B cell (primary cell): ENCODE results near the gene OPRPN. TPM values are rescaled to one million over a fixed set of nuclear protein-coding genes. Genes with fewer than 3 reads are reported as not detected.

Source experiments
- ATAC-seq: fragments of 200-7000 bp; cut with Tn5 transposase; one replicate; pipeline ENCODE4 v1.10.0; 2021; ENCODE audit warnings: low read depth, mild to moderate bottlenecking, moderate number of reproducible peaks, moderate library complexity
- CTCF ChIA-PET: fragments of 350-600 bp; sonication (Branson Sonifier 250); formaldehyde crosslinking; loops from one replicate; lab custom pipeline; 2021; ENCODE audit warnings: antibody characterized with exemption, inconsistent platforms; lab: Charles Lee
- POLR2A ChIA-PET: fragments of 350-600 bp; sonication (Branson Sonifier 250); formaldehyde crosslinking; loops from one replicate; lab custom pipeline; 2021; ENCODE audit warnings: antibody characterized with exemption; lab: Charles Lee
- DNase-seq: peaks from one replicate; pipeline ENCODE4 v3.0.0; 2013
- H2AFZ ChIP-seq: 2 replicates; pipeline ENCODE4 v1.6.1; 2012; ENCODE audit warnings: mild to moderate bottlenecking, low read depth, low read length; ENCODE audit not compliant: insufficient read depth, poor library complexity, severe bottlenecking
- H3K27ac ChIP-seq, 2 donors: 1 replicate in 1 of 2; 2 replicates in 1 of 2; pipeline ENCODE4 v1.5.1; 2012 to 2013; ENCODE audit warnings: low read length in 2 of 2, mild to moderate bottlenecking in 2 of 2, moderate library complexity in 1 of 2
- H3K27me3 ChIP-seq, 4 experiments: fragments of 200-600 bp in 1 of 4; sonication (generic) in 1 of 4; replicated peaks in 1 of 4; 1 replicate in 2 of 4; 2 replicates in 2 of 4; pipeline versions ENCODE4 v1.6.1 to v1.7.0; 2013 to 2016; ENCODE audit warnings: low read length in 3 of 4, mild to moderate bottlenecking in 2 of 4, mixed read lengths in 1 of 4, moderate library complexity in 1 of 4; ENCODE audit not compliant: insufficient read depth in 4 of 4, control insufficient read depth in 3 of 4; ENCODE audit errors: control extremely low read depth in 1 of 4
- H3K36me3 ChIP-seq, 2 experiments: replicated peaks in 1 of 2; 1 replicate in 1 of 2; 2 replicates in 1 of 2; pipeline versions ENCODE4 v1.6.1 to v1.7.1; 2013; ENCODE audit warnings: low read length in 1 of 2; ENCODE audit not compliant: insufficient read depth in 2 of 2, control insufficient read depth in 1 of 2; ENCODE audit errors: control extremely low read depth in 1 of 2, extremely low read depth in 1 of 2
- H3K4me1 ChIP-seq, 2 donors: fragments of 200-600 bp in 1 of 2; sonication (generic) in 1 of 2; 1 replicate in 1 of 2; 2 replicates in 1 of 2; pipeline versions ENCODE4 v1.5.1 to v1.6.1; 2013 to 2017; ENCODE audit warnings: low read length in 2 of 2; ENCODE audit not compliant: control insufficient read depth in 2 of 2, insufficient read depth in 2 of 2
- H3K4me2 ChIP-seq: replicated peaks from 2 replicates; pipeline ENCODE3; 2012; ENCODE audit warnings: mild to moderate bottlenecking, low read depth, low read length; ENCODE audit not compliant: poor library complexity, severe bottlenecking
- H3K4me3 ChIP-seq, 5 experiments: fragments of 200-600 bp in 1 of 5; sonication (generic) in 1 of 5; 1 replicate in 3 of 5; 2 replicates in 2 of 5; pipeline versions ENCODE4 v1.5.1 to v1.7.0; 2011 to 2016; ENCODE audit warnings: low read length in 4 of 5, mild to moderate bottlenecking in 4 of 5, low read depth in 2 of 5, control low read depth in 1 of 5, moderate library complexity in 1 of 5; ENCODE audit not compliant: insufficient read depth in 1 of 5; ENCODE audit errors: control extremely low read depth in 1 of 5, extremely low read depth in 1 of 5
- H3K79me2 ChIP-seq: fragments of 200-600 bp; sonication (generic); one replicate; pipeline ENCODE4 v1.6.0; 2016; ENCODE audit warnings: low read length; ENCODE audit not compliant: control insufficient read depth, insufficient read depth
- H3K9ac ChIP-seq: fragments of 200-600 bp; sonication (generic); 2 replicates; pipeline ENCODE4 v1.6.1; 2017; ENCODE audit warnings: mild to moderate bottlenecking, low read length, moderate library complexity
- H3K9me3 ChIP-seq, 3 donors: one replicate each; pipeline versions ENCODE4 v1.6.1 to v1.7.1; 2013; ENCODE audit warnings: low read length in 2 of 3; ENCODE audit not compliant: control insufficient read depth in 2 of 3, insufficient read depth in 1 of 3; ENCODE audit errors: control extremely low read depth in 1 of 3
- H4K20me1 ChIP-seq: 2 replicates; pipeline ENCODE4 v1.6.0; 2012; ENCODE audit warnings: mild to moderate bottlenecking, low read length; ENCODE audit not compliant: insufficient read depth, control insufficient read depth, poor library complexity, severe bottlenecking
- H3K27ac Mint-ChIP-seq: one replicate; pipeline ENCODE4 v1.8.0; 2021; ENCODE audit warnings: mixed read lengths
- H3K27me3 Mint-ChIP-seq: one replicate; pipeline ENCODE4 v1.8.0; 2021; ENCODE audit warnings: mixed read lengths
- H3K4me1 Mint-ChIP-seq: one replicate; pipeline ENCODE4 v1.8.0; 2021; ENCODE audit warnings: mixed read lengths
- H3K4me3 Mint-ChIP-seq: one replicate; pipeline ENCODE4 v1.8.0; 2021; ENCODE audit warnings: mixed read lengths
- H3K9me3 Mint-ChIP-seq: one replicate; pipeline ENCODE4 v1.8.0; 2022; ENCODE audit warnings: mixed read lengths; ENCODE audit not compliant: insufficient read depth
- EZH2 ChIP-seq: IDR thresholded peaks from 2 replicates; pipeline ENCODE4 v1.6.1; 2012; ENCODE audit warnings: borderline replicate concordance, low read depth, mild to moderate bottlenecking, moderate library complexity, low read length; ENCODE audit not compliant: insufficient read depth, poor library complexity, severe bottlenecking
- WGBS: methylation state at CpG from one replicate; pipeline ENCODE4 v1.1.5; 2013; ENCODE audit warnings: missing lambda C conversion rate; ENCODE audit not compliant: insufficient coverage; 5-methylcytosine and 5-hydroxymethylcytosine counted together
- intact Hi-C: fragments of 100-400 bp; cut with micrococcal nuclease; formaldehyde crosslinking; loops from one replicate; pipeline ENCODE4 v1.10.0; 2022
- polyA plus RNA-seq: library from polyadenylated mRNA; depleted of rRNA; stranded (reverse); fragments of >200 nt; gene quantifications from 2 replicates; pipeline ENCODE4 v1.2.3, GENCODE V29; 2012
- total RNA-seq, 2 donors: library from RNA; stranded (reverse); fragments of 120-200 nt in 1 of 2; gene quantifications; 1 replicate in 1 of 2; 2 replicates in 1 of 2; pipeline versions ENCODE4 v1.2.3 to v1.2.4, GENCODE V29; 2013 to 2022
- TF ChIP-seq, protein P1 (sequence below): fragments of 200-600 bp; IDR thresholded peaks from one replicate; pipeline ENCODE4 v1.8.0; 2022; ENCODE audit warnings: antibody characterized with exemption, mild to moderate bottlenecking

Gene OPRPN
- total and polyA plus RNA-seq, 2 donors (not counting 1 experiment from before 2014, with no cell fraction given) = not detected

DNA sequence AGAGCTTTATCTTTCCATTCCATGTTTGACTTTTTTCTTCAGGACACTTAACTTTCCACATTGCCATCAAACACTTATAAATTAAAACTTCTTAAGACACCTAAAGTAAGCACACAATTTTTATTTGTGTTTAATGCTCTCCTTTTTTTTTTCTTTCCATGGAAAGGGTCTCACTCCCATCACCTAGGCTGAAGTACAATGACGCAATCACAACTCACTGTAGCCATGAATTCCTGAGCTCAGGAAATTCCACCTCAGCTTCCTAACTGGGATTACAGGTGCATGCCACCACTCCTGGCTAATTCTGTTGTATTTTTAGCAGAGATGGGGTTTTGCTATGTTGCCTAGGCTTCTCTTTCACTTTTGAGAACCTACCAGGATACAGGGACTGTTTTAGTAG is 29.9 kb upstream of the OPRPN start:
- no peak overlapping the region for H3K27ac ChIP-seq
- no peaks in the 10 kb centered on the region for H3K4me1 ChIP-seq
- DNase-seq (no peak), ATAC-seq (no peak)
- Mint-ChIP-seq H3K4me3 (no peak overlapping the region), H3K9me3 (no peaks in the 10 kb centered on the region), H3K27ac (no peak overlapping the region), H3K27me3 (no peaks in the 10 kb centered on the region), H3K4me1 (no peaks in the 10 kb centered on the region)
- H3K27me3 ChIP-seq = no peaks in the 10 kb centered on the region
- ChIA-PET POLR2A (no interaction called here), CTCF (no interaction called here)
- H3K36me3 ChIP-seq = no peaks in the 10 kb centered on the region
- no peaks in the 10 kb centered on the region for H3K79me2 ChIP-seq
- WGBS = no CpG with 5 or more reads among the region's 1 CpG
- intact Hi-C loops = no loop called here
- no peak overlapping the region for H2AFZ ChIP-seq
- H3K9ac ChIP-seq = no peak overlapping the region
- no peak overlapping the region for H3K4me3 ChIP-seq
- H3K4me2 ChIP-seq = no peak overlapping the region
- no peaks in the 10 kb centered on the region for H4K20me1 ChIP-seq
- TF ChIP-seq, protein P1, sequence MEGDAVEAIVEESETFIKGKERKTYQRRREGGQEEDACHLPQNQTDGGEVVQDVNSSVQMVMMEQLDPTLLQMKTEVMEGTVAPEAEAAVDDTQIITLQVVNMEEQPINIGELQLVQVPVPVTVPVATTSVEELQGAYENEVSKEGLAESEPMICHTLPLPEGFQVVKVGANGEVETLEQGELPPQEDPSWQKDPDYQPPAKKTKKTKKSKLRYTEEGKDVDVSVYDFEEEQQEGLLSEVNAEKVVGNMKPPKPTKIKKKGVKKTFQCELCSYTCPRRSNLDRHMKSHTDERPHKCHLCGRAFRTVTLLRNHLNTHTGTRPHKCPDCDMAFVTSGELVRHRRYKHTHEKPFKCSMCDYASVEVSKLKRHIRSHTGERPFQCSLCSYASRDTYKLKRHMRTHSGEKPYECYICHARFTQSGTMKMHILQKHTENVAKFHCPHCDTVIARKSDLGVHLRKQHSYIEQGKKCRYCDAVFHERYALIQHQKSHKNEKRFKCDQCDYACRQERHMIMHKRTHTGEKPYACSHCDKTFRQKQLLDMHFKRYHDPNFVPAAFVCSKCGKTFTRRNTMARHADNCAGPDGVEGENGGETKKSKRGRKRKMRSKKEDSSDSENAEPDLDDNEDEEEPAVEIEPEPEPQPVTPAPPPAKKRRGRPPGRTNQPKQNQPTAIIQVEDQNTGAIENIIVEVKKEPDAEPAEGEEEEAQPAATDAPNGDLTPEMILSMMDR = no peak
- TF ChIP-seq EZH2 = no peak
- no peaks in the 10 kb centered on the region for H3K9me3 ChIP-seq

- H3K4me3 Mint-ChIP-seq = no peak overlapping the region
- H3K9me3 Mint-ChIP-seq = no peaks in the 10 kb centered on the region
- ATAC-seq (no peak), DNase-seq (no peak)
- H3K4me1 Mint-ChIP-seq = no peaks in the 10 kb centered on the region
- Histone ChIP-seq H3K9me3 (no peaks in the 10 kb centered on the region), H3K79me2 (no peaks in the 10 kb centered on the region), H3K36me3 (no peaks in the 10 kb centered on the region), H2AFZ (no peak overlapping the region), H3K9ac (no peak overlapping the region), H4K20me1 (no peaks in the 10 kb centered on the region), H3K4me3 (no peak overlapping the region), H3K27ac (no peak overlapping the region), H3K4me1 (no peaks in the 10 kb centered on the region), H3K27me3 (no peaks in the 10 kb centered on the region), H3K4me2 (no peak overlapping the region)
- POLR2A ChIA-PET = no interaction called here
- CTCF ChIA-PET = no interaction called here
- H3K27ac Mint-ChIP-seq = no peak overlapping the region
- TF ChIP-seq EZH2 = no peak
- TF ChIP-seq, protein P1 = no peak
- no peaks in the 10 kb centered on the region for H3K27me3 Mint-ChIP-seq
- intact Hi-C loops = no loop called here
- no CpG with 5 or more reads among the region's 4 CpGs for WGBS
These were observed 25.8 kb upstream of the OPRPN start for GRCh38 chr4:70371987-70372386.
